Measurements from ENCODE around the gene RIC1.
A peak's percentile ranks its signal among the peaks of the same experiment; 100 is the strongest.
"Not testable (repeated sequence)": the region's sequence is repeated elsewhere in the genome, so short reads cannot be mapped to it uniquely, and the experiment has no call there.

The RIC1 gene

GRCh38 chr9:5791870-5792269 lies 163.0 kb downstream of the RIC1 start:
- DNase-seq, result no peak

GRCh38 chr9:5793812-5794211 lies 164.9 kb downstream of the RIC1 start:
- DNase-seq, result peak; percentile 8

GRCh38 chr9:5796298-5796697 lies 167.4 kb downstream of the RIC1 start:
- DNase-seq, result no peak

GRCh38 chr9:5798581-5798980 lies 169.7 kb downstream of the RIC1 start:
- DNase-seq, result no peak

GRCh38 chr9:5799314-5799713 lies 170.4 kb downstream of the RIC1 start:
- peak; percentile 20 for DNase-seq

- DNase-seq, result not testable (repeated sequence)
Observed at GRCh38 chr9:5800378-5800777, 171.5 kb downstream of the RIC1 start.

GRCh38 chr9:5800969-5801738 lies 172.2 kb downstream of the RIC1 start:
- DNase-seq, result no peak

- DNase-seq, result no peak
Observed at GRCh38 chr9:5801739-5802113, 172.8 kb downstream of the RIC1 start.

- no peak for DNase-seq
Observed at GRCh38 chr9:5805478-5805877, 176.6 kb downstream of the RIC1 start.

- DNase-seq, result no peak
Observed at GRCh38 chr9:5811751-5812150, 182.8 kb downstream of the RIC1 start.

GRCh38 chr9:5813824-5814223 lies 184.9 kb downstream of the RIC1 start:
- DNase-seq, result no peak

- no peak for DNase-seq
Observed at GRCh38 chr9:5815461-5815860, 186.6 kb downstream of the RIC1 start.

- DNase-seq, result no peak
Observed at GRCh38 chr9:5817862-5818261, 189.0 kb downstream of the RIC1 start.

- DNase-seq, result no peak
Observed at GRCh38 chr9:5818424-5819142, 189.7 kb downstream of the RIC1 start.

- DNase-seq, result no peak
Observed at GRCh38 chr9:5819174-5819573, 190.3 kb downstream of the RIC1 start.

GRCh38 chr9:5820425-5820824 lies 191.5 kb downstream of the RIC1 start:
- DNase-seq, result no peak

GRCh38 chr9:5825223-5825622 lies 196.3 kb downstream of the RIC1 start:
- no peak for DNase-seq
